C4-2B (cell line): ENCODE measurements around the gene CD207.
"Not testable (repeated sequence)": the region's sequence is repeated elsewhere in the genome, so short reads cannot be mapped to it uniquely, and the experiment has no call there.

Experiments
- H3K27ac ChIP-seq: fragments of 450-650 bp; 2 replicates; pipeline ENCODE4 v1.5.1; 2017
- ZFX ChIP-seq: fragments of 450-650 bp; IDR thresholded peaks from 2 replicates; pipeline ENCODE4 v1.6.1; 2017
- TF ChIP-seq, protein P1 (sequence below): fragments of 450-650 bp; conservative IDR thresholded peaks from 2 replicates; pipeline ENCODE4 v1.5.1; 2017; ENCODE audit warnings: mild to moderate bottlenecking

Gene CD207

GRCh38 chr2:70806013-70806412, 29.6 kb downstream of the CD207 start:
- no peak for TF ChIP-seq ZFX
- TF ChIP-seq, protein P1, sequence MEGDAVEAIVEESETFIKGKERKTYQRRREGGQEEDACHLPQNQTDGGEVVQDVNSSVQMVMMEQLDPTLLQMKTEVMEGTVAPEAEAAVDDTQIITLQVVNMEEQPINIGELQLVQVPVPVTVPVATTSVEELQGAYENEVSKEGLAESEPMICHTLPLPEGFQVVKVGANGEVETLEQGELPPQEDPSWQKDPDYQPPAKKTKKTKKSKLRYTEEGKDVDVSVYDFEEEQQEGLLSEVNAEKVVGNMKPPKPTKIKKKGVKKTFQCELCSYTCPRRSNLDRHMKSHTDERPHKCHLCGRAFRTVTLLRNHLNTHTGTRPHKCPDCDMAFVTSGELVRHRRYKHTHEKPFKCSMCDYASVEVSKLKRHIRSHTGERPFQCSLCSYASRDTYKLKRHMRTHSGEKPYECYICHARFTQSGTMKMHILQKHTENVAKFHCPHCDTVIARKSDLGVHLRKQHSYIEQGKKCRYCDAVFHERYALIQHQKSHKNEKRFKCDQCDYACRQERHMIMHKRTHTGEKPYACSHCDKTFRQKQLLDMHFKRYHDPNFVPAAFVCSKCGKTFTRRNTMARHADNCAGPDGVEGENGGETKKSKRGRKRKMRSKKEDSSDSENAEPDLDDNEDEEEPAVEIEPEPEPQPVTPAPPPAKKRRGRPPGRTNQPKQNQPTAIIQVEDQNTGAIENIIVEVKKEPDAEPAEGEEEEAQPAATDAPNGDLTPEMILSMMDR: no peak
- no peak overlapping the region for H3K27ac ChIP-seq

- TF ChIP-seq, protein P1: no peak
- TF ChIP-seq ZFX: no peak
- no peak overlapping the region for H3K27ac ChIP-seq
Measured at GRCh38 chr2:70801607-70802263, 33.9 kb downstream of the CD207 start.

GRCh38 chr2:70799706-70800105, 35.9 kb downstream of the CD207 start:
- TF ChIP-seq, protein P1: no peak
- TF ChIP-seq ZFX: no peak
- no peak overlapping the region for H3K27ac ChIP-seq

DNA sequence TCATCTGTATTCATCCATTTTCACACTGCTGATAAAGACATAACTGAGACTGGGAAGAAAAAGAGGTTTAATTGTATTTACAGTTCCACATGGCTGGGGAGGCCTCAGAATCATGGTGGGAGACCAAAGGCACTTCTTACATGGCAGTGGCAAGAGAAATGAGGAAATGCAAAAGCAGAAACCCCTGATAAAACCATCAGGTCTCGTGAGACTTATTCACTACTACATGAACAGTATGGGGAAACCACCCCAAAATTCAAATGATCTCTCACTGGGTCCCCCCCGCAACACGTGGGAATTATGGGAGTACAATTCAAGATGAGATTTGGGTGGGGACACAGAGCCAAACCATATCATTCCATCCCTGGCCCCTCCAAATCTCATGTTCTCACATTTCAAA, 37.6 kb downstream of the CD207 start:
- not testable (repeated sequence) for H3K27ac ChIP-seq

- H3K27ac ChIP-seq: no peak overlapping the region
- TF ChIP-seq, protein P1: no peak
- TF ChIP-seq ZFX: no peak
Measured at GRCh38 chr2:70797506-70797905, 38.1 kb downstream of the CD207 start.

DNA sequence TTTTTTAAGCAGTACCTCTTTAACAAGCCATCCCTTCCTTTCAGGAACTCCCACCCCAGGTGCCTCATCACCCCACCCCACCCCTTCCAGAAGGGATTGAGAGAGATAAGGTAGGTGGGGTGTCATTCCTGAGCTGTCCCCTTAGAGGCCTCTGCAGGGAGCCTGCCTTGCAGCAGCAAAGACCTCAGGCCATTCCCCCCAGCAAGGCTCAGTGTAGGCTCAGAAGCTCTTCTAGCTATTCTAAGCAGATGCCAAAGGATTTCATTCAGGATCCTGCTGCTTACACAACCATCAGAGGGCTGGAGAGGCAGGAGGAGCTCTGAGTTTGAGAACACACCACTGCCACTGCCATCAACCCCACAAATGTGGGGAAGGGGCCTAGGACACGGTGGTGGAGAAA, 39.4 kb downstream of the CD207 start:
- no peak for TF ChIP-seq ZFX
- TF ChIP-seq, protein P1: no peak
- H3K27ac ChIP-seq: no peak overlapping the region

GRCh38 chr2:70795164-70795995, 40.2 kb downstream of the CD207 start:
- no peak overlapping the region for H3K27ac ChIP-seq
- TF ChIP-seq, protein P1: no peak
- no peak for TF ChIP-seq ZFX
